GM18502 (cell line): ENCODE data around the gene HOXC10.

Experiments used
- ATAC-seq: cut with Tn5 transposase; IDR thresholded peaks from one replicate; pipeline ENCODE4 v1.9.1; 2021; ENCODE audit warnings: mild to moderate bottlenecking; ENCODE audit not compliant: unreplicated experiment, poor library complexity

HOXC10 gene

DNA sequence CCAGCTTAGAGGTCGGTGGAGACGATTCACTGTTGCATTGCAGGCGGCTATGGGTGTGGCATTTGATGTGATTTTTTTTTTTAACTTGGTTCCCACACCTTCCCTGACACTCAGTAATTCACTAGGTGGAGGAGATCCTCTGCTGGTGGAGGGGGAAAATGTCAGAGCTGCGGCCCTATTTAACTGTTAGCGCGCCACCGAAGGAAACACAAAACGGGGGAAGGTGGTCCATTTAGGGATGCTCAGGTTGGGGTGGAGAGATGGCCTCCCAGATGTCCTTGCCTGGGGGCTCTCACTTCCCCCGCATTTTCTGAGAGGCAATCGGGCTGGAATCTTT, 34.5 kb upstream of the HOXC10 start:
- no peak for ATAC-seq

DNA sequence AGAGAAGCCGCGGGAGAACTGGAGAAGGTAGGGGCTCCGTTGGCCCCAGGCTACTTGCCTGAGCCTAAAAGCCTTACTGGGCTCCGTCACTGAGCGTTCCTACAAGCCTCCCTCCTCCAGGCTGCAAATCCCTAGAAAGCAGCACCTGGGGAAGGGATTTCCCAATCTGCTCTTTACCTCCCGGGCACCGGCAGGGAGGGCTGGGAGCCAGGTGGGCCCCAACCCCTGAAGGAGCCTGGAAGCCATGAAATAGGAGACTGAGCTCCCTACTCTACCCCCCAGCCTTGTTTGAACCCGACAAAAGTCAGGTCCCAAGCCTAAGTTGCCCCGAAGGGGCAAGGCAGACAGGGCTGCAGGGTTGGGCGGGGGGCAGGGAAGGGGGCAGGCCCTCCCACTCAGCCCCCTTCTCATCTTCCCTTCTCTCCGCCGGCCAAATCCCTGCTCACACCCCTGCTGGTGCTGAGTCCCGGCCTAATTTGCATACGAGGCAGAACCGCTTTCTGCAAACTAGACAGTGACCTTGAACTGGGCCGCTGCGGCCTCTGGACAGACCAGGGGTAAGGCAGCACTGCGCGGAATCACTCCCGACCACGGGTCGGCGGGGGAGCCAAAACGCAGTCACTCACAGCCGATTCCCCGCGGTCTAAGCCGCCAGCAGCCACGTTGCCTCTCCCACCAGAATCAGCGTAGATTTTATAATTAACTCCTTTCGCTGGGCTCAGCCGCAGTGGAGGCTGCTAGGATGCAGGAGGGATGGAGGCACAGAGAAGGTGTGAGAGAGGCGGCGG, 34.0 kb upstream of the HOXC10 start:
- no peak for ATAC-seq

DNA sequence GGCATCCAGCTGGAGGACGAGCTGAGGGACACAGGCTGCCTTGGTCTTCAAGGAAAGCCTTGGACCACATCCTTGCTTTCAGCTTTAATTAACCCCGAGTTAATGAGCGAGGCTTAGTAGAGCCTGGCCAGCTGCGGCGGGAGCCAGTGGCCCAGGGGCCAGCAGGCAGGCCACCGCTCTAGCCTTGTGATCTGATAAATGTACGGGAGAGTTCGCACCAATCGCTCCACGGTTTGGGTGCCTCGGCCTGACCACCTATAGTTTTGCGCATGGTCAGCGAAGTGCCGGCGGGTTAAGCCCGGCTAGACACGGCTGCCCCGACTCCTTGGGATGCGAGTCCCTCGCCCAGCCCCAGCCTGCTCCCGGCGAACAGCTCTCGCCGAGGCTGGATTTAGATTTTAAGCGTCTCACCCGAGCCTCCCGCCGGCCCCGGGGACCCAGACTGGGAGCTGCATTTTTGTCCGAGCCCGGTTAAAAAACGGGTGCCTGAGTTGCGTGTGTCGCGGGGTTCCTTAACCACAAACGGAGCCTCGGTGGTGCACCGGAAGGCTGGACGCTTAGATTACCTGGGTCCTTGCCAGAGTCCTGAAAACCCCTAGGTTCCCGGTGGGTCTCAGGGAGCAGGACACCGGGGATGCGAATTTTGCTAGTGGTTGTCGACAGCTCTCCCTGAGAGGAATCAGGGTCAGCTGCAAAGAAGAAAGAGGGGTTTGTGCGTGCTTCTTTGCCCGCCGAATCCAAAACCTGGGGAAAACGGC, 33.2 kb upstream of the HOXC10 start:
- ATAC-seq = no peak

DNA sequence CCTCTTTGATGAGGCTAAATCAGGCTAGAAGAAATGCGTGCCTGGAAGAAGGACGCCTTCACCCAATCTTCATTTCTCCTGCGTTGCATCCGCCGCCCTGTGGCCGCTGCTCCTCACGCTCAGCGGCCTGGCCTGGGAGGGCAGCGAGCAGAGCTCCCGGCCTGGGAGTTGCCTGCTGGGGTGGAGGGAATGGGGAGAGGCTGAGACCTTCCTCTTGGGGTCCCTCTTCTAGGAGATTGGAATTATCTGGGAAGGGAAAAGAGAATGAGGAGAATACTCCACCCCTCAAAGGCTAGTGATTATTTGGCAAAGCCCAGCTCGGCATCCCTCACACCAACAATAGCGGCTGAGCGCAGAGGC, 32.6 kb upstream of the HOXC10 start:
- no peak for ATAC-seq

DNA sequence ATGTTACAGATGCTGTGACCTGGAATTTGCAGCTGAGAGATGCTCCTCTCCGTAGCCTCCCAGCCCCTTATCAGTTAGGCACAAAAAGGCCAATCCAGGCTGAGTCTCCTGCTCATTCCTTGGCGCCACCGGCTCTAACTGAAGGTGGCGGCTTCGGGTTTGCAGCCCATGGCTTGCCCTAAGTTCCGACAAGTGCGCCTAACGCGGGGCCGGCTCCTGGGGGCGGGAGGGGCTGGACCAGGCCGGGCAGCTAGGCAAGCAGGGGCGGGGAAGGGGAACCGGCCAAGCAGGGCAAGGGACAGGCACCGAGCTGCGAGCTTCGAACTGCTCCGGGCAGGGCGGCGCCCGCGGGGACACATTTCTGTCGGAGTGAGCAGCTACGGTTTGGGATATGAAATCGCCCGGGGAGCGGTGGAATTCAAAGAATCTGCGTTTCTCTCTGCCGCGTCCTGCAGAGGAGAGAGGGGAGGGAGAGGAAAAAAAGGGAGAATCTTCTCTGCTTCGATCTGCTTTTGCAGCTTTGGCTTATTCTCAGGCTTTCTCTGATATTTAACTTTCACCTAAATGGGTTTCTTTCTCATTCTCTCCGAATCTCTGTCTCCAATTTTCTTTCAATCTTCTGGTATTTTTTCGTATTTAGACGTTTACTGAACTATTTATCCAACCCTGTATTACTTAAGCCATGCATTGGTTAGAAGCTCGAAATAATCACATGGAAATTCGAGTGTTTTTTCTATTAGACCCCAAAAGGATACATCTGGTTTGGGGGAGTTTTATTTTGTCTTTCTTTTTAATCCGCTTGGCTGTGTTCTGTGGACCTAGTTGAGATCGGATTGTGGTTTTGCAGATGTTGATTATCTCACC, 31.8 kb upstream of the HOXC10 start:
- no peak for ATAC-seq

DNA sequence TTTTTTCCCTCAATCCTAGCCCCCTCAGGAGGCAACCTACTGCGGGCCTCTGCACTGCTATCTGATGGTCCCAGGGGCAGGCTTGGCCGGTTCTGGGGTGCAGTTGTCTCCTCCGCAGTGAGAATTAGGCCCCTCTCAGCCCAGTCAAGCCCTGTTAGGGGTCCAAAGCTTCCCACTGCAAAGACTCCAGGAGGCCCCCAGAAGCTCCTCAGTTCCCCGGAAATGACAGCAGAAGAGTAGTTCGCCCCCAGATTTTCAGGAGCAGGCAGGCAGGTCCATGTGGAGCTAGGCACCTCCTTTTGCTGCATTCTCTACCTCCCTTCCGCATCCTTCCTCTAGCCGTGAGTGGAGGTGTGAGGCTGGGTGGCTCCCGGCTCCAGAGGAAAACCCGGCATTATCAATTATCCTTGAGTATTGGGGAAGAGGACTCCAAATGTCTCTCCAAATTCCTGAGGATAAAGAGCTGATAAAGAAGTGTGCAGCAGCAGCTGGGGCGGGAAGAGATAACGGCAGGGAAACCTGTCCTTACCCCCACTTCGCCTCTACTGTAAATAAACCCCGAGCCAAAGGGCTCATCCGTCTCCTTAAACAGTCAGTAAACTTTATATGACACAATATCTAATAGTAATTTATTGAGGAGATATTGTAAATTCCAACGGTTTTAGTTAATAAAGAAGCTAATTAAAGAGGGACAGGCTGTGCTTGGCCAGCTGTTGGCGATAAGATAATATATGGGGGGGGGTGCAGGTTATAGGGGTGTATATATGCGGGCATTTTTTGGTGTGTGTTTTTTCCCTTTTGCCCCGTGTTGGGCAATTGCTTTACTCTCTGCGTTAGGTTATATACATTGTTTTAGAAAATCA, 30.9 kb upstream of the HOXC10 start:
- ATAC-seq = no peak

DNA sequence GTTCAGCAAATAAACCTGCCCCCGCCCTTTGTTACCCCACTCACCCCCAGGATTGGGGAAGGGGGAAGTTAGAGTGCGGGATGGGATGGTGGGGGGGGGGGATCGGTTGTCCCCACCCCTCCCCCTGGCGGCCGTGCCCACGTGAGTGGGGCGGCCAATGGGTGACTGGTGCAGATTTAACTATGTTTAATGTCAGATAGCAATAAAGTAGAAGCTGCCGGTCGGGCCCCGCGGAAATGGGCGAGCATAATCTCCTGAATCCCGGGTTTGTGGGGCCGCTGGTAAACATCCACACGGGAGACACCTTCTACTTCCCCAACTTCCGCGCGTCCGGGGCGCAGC, 30.3 kb upstream of the HOXC10 start, which contains the start of gene HOXC12:
Gene HOXC12 (plus strand): TSS at position 210 of the 342 bp plus-strand sequence. CDS start 27 bp downstream, at position 237.
- ATAC-seq = no peak

DNA sequence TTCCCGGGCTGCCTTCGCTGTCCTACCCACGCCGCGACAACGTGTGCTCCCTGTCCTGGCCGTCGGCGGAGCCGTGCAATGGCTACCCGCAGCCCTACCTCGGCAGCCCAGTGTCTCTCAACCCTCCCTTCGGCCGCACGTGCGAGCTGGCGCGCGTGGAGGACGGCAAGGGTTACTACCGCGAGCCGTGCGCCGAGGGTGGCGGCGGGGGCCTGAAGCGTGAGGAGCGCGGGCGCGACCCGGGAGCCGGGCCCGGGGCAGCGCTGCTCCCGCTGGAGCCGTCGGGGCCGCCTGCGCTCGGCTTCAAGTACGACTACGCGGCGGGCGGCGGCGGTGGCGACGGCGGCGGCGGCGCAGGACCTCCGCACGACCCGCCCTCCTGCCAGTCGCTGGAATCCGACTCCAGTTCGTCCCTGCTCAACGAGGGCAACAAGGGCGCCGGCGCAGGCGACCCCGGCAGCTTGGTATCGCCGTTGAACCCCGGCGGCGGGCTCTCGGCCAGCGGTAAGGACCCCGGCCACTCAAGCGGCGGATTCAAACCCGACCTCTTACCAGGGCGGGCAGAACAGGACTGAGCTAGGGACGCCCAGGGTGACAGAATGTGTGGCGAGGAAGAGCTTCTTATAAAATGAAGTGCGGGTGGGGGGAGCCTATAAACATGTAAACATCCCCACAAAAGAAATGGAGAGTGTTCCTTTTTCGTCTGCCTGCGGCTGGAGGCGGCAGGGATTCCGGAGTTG, 29.7 kb upstream of the HOXC10 start:
- no peak for ATAC-seq

DNA sequence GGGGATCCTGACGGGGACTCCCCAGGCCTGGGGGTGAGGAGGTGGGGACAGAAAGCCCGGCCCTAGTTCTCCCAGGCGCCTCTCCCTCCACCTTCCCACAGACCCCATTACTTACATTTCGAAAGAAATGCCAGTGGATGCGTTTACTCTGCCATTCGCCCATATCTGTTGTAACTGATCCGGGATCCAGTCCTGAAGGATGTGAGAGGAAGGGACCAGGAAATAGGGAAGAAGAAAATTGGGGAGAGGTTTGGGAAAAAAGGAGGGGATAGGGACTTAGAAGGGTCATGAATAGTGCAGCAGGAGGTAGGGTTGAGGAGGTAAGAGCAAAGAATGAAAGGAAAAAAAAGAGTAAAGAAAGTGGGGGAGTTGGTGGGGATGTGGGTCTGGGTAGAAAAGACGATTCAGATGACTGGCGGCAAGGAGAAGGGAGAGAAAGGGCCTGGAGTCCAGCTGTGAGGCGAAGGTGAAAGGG, 29.1 kb upstream of the HOXC10 start:
- ATAC-seq = no peak

DNA sequence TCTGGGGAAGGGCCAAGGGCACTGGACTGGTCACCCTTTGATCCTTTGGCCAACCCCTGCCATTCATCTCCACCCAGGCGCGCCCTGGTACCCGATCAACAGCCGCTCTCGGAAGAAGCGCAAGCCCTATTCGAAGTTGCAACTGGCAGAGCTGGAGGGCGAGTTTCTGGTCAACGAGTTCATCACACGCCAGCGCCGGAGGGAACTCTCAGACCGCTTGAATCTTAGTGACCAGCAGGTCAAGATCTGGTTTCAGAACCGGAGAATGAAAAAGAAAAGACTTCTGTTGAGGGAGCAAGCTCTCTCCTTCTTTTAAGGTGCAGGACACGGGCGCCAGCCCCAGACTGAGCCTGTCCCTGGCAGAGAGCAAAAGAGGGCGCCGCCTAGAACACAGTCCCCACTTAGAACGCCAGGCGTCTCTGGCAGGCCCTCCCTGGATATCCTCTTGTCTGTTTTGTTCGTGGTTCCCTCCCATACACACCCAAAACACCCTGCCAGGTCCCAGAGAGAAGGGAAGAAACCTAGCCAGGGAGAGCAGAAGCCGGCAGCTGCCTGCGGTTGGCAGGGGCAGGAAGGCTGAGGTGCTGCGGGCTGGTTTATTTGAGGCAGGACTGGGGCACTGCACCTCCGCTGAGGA, 28.6 kb upstream of the HOXC10 start:
- no peak for ATAC-seq

DNA sequence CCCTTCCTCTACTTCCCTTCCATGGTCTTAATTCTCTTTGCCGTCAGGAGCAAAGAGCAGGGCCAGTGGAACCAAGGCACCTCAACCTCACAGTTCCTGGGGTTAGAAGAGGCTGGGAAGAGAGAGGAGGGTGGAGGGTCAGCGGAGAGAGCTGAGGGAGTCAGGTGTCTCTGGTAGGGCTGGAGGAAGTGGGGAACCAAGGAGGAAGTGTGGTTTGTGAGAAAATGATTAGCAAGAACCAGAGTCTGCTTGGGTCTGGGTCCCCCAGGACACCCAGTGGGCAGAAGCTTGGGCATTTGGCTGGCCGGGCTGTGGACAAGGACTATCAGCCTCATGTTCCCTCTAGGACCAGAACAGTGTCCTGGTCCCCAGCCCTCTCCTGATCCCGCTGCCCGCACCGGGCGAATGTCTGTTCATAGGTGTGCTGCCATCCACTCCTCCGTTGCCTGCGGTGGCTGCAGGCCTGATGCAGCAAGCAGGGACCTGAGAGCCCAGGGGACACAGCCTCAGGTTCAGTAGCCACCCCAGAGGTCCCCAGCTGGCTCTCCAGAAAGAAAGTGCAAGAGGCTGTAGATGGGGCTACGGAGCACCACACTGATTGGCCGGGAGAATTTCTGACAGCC, 27.9 kb upstream of the HOXC10 start:
- no peak for ATAC-seq

DNA sequence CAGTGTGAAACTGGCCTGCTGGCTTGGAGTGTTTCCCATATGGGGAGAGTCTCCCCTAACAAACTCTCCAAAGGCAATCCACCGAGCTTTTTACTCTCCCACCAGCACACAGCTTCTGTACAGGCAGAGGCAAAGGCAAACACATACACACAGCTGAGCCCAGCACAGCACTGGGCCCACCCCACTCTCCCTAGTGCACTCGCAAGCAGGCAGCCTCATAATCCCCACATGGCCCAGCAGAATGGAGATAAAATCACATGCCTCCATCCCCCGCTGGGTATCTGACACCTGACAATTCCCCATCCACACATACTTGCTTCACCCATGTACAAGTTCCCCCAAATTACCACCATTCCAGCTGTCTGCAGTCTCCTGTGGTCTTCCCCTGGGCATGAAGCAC, 26.8 kb upstream of the HOXC10 start:
- ATAC-seq = no peak

DNA sequence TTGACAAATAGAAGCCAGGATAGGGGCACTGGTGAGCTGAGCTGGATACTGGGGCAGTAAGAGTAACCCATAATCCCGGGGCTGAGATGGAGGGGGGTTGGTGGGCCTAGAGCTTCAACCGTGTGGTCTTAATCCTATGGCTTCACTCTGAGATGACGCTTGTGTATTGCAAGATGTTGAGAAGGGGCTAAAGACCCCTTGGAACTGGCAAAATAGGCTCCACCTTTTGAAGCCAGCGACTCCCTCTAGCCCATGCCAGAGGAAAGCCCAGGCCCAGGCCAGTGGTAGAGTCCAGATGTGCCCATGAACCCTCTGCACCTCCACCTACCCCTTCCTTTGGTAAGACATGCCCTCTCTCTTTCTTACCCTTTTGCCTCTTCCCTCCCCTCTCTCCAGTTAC, 25.6 kb upstream of the HOXC10 start:
- no peak for ATAC-seq

DNA sequence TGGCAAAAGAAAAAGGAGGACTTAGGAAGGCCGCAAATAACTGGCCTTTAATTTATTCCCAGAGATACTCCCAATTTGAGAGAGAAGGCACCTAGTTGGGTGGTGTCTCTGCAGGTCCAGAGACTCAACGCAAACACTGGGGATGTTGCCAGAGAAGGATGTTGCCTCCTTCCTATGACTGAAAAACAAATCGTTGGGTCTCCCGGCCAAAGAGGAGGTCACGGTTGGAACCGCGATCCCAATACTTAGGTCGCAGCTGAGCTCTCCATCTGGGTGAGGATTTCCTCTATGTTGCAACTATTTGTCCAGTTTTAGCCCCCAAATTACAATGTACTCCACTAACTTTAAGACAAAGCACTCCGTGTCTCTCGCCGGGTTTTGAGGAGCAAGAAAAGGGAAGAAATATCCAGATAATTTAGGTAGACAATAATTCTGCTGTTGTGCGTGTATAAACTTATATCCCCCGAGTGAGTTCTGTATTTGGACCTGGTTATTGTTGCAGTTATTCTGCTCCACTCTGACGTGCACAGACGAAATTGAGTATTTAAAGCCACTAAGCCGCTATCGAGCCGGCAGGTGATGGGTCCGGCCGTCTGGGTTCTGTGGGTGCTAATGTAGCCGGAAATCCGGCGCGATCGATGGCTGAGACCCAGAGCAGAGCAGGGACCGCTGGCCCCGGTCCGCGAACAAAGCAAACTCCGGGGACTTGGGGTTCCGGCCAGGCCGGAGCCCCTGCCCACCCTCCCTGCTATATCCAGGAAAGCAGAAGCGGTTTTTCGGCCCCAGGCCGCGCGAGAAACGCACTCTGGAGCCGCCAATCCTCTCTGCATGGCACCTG, 24.5 kb upstream of the HOXC10 start:
- no peak for ATAC-seq

DNA sequence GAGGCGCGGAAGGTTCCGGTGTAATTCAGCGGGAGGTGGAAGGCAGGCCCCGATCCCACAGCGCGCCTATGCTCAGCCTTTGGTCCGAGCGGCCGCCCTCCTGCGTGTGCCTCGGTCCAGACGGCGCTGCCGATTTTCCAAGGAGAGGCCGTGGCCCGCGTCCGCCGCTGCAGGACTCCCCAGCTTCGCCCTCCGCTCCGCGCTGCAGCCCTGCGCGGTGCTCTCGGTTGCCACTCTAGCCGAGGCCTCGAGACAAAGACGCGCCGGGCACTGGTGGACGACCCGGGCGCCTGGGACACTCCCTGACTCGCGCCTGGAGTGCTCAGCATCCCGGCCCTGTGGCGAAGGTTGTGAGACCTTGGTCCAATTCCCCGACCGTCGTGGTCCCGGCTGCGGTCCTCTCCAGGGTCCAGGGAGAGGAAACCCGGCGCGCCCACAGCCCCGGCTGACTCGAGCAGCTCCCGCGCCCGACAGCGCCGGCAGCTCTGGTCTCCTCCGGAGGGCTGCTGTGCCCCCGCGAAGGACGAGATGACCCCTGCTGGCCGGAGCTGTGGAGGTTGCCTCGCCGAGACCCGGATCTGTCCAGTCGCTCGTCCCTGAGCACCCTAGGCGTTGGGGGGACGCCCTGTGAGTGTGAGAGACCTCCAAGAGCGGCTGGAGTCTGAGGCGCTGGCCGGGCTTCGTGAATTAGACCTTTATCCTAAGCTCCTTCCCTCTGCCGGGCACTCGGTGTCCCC, 23.8 kb upstream of the HOXC10 start:
- no peak for ATAC-seq

DNA sequence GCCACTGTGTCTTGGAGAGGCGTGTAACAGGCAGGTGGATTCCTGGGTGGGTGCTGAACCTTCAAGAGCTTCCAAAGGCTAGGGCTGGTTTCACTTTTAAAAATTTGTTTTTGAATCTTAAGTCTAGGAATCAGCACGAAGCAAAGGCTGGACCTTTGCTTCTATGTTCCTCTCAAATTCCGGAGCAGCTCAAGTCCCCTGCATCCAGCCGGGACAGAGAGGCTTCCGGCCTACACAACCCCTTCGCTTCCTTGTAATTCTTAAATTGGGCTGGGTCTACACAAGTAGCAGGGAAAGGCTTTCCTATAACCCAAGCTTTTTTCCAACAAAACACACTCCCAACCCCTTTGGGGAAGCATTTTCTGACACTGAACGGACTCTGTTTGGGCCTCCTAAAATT, 21.9 kb upstream of the HOXC10 start:
- ATAC-seq = no peak
